HG03460 (cell line): Measurements from ENCODE around the gene SLBP.

Source experiments
- ATAC-seq: cut with Tn5 transposase; IDR thresholded peaks from one replicate; pipeline ENCODE4 v1.9.1; 2021; ENCODE audit not compliant: unreplicated experiment

SLBP gene

DNA sequence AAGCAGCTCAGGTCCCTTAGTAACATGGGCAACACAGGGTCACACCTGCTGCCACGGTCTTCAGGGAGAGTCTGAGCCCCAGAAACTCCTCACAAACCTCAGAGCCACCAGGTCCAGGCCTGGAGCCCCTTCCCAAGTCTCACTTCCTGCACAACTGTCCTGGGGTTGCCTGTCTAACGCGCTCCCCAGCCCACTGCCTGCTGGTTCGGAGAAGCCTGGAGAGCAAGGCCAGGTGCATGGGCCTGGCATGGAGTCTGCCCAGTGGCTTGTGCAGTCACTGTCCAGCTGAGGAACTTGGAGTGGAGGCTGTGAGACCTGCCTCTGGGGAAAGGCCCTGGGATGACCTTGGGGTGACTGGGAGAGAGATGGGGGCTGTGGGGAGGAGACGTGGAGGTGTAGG is 56.0 kb downstream of the SLBP start:
- ATAC-seq = no peak

DNA sequence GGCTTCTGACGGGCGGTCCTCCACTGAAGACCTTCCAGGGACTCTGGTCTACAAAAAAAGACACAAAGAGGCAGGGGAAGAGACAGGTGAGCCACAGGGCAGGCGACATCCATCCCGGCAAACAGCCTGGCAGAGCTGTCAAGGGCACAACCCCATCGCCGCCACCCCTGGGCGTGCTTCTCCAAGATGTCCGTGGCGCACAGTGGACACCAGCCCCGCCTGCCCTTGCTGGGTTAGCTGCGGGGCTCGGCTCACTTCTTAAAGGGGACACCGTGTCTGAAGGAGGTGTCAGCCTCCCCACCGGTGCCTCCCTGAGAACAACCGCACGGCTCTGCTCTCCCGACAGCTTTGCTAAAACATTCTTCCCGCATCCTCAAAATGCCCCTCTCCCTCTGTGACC is 56.4 kb downstream of the SLBP start:
- no peak for ATAC-seq

DNA sequence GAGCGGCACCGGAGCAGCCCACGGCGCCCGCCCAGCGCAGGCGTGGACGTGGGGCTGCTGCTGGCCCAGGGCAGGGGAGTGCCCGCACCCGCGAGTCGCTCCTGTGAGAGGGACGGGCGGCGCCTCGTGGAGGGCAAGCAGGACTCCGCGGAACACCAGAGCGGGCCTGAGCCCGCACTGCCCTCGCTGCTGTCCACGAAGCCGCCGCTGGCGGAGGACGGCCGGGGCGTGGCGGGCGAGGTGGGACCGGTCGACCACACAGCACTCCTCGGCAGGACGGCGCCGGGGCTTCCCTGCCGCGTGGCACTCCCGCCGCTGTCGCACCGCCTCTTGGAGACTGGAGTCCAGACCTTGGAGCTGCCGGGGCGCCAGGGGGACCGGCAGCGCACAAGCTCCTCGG is 57.0 kb downstream of the SLBP start:
- ATAC-seq = no peak

GRCh38 chr4:1654216-1654955 is 57.7 kb downstream of the SLBP start:
- no peak for ATAC-seq

GRCh38 chr4:1653776-1654175 is 58.3 kb downstream of the SLBP start:
- no peak for ATAC-seq

- no peak for ATAC-seq
These were observed 60.0 kb downstream of the SLBP start for GRCh38 chr4:1652088-1652487.

DNA sequence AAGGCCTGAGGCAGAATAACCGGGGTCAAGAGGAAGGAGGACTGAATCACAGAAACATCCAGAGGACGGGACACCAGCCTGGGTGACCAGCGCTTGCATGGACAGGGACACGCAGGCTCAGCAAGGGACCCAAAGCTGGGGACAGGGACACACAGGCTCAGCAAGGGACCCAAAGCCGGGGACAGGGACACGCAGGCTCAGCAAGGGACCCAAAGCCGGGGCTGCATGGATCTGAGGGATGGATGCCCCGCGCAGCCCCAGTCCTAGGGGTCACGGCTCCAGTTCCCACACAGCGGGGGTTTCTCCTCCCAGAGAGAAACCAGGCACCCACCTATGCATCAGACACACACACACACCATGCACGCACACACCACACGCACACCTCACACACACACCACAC is 60.5 kb downstream of the SLBP start:
- ATAC-seq = no peak

- ATAC-seq = no peak
These were observed 63.2 kb downstream of the SLBP start for GRCh38 chr4:1648962-1649361.

DNA sequence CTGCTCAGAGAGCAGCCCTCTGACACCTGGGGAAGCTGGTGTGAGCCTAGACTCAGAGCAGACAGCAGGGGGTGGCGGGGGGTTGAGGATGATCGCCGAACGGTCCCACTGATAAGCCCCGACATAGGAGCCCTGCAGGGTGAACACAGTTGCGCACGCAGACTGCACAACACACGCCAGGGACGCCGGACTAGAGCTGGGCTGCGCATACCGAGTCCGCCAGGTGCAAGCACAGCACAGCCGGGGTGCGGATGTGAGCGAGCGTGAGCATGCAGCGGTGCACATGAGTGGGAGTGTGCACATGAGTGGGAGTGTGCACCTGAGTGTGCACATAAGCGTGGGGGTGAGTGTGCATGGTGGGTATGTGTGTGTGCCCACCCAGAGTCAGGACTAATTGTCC is 64.7 kb downstream of the SLBP start:
- no peak for ATAC-seq

- no peak for ATAC-seq
These were observed 65.4 kb downstream of the SLBP start for GRCh38 chr4:1646690-1647089.

- no peak for ATAC-seq
These were observed 67.0 kb downstream of the SLBP start for GRCh38 chr4:1644891-1645657.

DNA sequence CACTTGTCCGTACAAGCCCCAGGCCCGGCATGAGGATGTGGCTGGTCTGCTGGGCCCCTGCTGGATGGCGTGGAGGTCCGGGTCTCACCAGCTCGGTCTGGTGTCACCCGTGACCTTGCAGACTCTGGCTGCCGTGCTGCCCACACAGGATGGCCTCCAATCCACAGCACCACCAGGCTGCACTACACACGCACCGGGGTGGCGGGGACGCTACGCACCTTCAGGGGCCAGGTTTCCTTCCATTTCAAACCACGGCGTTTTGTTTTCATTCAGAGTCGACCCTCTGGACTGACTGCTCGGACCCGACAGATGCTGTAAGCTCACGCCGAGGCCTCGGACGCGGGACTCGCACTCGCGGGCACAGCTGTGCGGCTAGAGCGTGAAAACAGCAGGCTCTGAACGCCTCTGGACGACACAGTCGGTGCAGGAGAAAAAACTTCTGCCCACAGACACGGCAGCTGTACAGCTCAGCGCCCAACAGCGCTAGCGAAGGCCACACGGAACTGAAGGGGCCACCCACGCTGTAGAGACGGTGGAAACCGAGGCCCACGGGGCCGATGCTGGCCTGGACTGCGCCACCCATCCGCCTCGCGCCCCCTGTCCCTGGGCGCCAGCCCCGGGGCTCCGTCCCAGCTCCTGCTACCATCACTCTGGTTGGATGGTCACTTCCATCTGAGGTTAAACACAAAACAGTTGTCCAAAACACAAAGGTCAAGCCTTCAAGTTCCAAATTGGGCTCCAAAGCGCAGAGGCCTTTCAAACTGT is 68.0 kb downstream of the SLBP start:
- ATAC-seq = no peak
